ENCODE measurements around the gene RXFP2.

GRCh38 chr13:31722673-31723072 lies 16.7 kb upstream of the RXFP2 start:
- TF ChIP-seq EZH2 (IDR thresholded peaks at IDR 0.05; ENCODE audit: borderline replicate concordance) = no peak
- no peak for TF ChIP-seq CTCF (IDR thresholded peaks at IDR 0.05; ENCODE audit: poor library complexity)
- TF ChIP-seq EZH2phosphoT487 (IDR thresholded peaks at IDR 0.05; ENCODE audit: low read depth, severe bottlenecking, unreplicated experiment) = no peak

Measured in hepatocyte (in vitro differentiated cells).